GM12801 (cell line): ENCODE data around the gene CCDC88C.

Source experiments
- TF ChIP-seq, protein P1 (sequence below): IDR thresholded peaks from one replicate; pipeline ENCODE4 v1.5.1; 2011; ENCODE audit warnings: control low read depth; ENCODE audit not compliant: insufficient read length; ENCODE audit errors: extremely low read depth

The CCDC88C gene

DNA sequence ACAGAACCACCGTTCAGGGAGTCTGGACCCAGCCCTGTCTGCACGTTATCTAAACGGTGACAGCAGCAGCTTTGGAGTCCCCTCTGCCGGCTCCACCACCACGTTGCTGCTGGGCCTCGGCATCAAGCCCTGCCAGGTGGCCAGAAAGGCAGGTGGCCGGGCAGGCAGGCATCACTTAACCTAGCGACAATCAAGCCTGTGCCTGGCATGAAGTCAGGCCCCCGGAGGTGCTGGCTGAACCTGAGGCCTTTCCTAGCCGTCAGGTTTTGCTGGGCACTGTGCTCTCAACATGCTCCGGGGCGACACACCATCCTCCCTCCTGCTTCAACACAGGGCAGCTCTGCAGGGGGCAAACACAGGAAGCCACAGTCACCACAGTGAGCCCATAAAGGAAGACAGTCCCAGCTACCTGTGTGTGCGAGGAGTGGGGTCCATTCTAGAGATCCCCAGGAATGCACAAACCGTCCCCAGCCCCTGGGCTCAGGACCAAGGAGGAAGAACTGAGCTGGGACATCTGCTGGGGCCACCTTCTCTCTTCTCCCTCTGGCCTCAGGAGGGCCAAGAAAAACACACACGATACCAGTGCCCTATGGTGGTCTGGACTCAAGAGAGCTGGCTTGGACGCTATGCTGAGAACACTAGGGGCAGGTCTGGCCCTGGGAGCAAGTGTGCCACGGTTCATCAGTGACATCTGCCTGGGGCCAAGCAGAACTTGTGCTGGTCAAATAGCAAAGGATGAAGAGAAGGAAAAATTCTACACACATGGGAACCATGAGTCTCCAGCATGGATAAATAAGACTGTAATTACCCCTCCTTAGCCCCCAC is 44.7 kb downstream of the CCDC88C start:
- TF ChIP-seq, protein P1, sequence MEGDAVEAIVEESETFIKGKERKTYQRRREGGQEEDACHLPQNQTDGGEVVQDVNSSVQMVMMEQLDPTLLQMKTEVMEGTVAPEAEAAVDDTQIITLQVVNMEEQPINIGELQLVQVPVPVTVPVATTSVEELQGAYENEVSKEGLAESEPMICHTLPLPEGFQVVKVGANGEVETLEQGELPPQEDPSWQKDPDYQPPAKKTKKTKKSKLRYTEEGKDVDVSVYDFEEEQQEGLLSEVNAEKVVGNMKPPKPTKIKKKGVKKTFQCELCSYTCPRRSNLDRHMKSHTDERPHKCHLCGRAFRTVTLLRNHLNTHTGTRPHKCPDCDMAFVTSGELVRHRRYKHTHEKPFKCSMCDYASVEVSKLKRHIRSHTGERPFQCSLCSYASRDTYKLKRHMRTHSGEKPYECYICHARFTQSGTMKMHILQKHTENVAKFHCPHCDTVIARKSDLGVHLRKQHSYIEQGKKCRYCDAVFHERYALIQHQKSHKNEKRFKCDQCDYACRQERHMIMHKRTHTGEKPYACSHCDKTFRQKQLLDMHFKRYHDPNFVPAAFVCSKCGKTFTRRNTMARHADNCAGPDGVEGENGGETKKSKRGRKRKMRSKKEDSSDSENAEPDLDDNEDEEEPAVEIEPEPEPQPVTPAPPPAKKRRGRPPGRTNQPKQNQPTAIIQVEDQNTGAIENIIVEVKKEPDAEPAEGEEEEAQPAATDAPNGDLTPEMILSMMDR = no peak

DNA sequence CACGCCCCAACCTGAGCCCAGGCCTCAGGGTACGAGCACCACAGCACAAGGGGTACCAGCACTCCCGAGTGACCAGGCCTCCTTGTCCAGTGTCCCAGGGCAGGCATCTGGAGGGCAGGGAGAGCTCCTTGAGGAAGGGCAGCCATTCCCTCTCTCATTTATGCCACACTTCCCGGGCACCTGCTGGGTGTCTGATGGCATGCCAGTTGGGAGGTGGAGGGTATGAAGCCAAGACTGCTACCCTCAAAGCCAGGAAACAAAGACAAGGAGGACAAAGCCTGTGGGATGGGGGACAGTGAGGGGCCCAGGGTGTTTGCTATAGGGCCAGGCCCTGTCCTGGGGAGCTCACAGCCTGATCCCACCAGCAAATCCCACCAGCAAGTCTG is 45.6 kb downstream of the CCDC88C start:
- TF ChIP-seq, protein P1 = no peak

DNA sequence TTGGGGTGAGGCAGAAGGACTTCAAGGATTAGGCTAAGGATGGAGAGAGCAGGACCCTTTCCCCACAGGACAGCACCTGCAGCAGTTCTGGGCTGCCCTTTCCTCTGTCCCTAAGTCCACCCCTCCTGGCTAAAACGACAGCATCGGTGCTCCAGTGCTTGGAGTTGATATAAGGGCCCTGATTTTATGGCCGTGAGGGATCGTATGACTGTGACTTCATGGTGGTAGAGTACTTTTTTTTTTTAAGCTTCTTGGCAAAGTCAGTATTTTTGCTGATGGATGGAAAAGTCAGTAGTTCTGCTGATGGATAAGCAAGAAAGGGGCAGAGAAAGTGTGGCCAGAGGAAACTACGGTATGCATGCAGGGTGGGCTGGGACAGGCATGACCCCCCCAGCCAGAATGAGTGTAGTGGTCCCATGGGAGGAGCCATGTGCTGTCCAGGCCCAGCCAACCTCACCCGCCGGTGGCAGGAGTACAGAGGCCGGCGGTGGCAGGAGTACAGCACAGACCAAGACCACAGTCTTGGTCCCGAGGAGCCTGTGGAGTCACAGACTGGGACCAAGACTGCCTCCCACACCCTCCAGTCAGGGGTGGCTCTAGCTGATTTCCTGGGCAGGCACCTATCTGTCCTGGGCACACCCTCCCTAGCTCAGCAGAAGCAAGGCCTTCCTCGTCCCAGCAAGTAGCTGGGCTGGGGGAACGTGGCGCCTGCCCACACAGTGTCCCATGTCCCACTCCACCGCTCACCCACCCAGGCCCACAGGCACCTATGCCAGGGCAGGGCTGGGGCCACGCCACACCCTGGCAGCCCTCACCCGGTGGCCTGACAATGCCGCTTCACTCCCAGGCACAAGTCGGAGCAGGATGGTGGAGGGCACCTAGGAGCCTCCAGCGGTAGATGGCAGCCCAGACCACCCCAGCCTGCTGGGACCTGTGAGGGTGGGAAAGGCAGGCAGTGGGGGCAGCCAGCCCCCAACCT is 46.3 kb downstream of the CCDC88C start:
- TF ChIP-seq, protein P1 = no peak

DNA sequence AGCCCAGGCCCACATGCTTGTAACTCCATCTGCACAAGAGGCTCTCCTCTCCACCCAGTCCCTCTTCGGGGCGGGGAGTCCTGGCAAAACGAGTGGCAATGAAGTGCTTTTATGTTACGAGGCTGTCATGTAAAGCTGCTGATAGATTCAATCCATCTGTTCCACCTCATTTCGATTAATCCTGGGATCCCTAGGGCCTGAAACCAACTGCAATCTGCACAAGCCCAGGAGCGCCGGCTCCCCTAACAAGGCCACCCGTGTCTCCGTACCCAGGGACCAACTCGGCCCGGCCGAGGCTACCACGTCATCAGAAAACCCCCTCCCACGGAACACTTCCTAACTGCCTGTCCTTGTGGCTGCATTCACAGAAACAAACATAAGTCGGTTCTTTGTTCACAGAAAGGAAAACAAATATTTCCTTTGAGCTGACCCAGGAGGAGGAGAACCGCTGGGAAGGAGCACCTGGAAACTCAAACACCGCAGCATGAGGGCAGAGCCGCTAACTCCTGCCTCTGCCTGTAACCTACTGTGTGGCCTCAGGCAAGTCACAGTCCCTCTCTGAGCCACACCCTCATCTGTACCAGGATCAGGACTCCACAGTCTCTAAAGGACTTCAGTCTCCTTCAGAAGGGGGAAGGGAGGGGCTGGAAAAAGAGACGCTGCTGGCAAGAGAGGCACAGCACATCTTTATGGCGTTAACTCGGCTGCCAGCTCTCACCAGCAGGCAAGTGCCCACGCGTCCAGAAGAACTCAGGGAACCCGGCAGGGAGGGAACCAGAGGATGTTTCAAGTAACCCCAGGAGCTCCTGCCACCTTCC is 47.8 kb downstream of the CCDC88C start:
- TF ChIP-seq, protein P1 = no peak

DNA sequence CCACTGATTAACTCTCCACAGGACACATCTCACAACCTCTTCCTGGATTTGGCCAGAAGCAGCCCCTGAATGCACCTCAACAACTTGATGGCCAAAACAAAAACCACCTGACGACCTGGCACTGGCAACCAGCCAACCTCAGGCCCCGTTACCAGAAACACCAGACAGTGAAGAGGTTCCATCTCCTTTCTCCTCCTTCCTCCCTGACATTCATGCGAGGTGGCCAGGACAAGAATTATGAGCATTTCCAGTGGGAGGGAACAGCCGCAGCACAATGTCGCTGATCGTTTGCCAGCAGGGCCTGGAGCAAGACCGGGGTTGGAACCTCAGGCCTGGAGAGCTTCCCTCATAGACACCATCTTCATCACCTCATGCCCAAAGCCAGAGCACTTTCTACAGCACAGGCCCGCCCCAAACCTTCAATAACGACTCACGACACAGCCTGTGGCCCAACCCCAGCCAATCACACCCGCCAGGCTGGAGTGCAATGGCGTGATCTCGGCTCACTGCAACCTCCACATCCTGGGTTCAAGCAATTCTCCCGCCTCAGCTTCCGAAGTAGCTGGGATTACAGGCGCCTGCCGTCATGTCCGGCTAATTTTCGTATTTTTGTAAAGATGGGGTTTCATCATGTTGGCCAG is 48.7 kb downstream of the CCDC88C start:
- TF ChIP-seq, protein P1 = no peak

DNA sequence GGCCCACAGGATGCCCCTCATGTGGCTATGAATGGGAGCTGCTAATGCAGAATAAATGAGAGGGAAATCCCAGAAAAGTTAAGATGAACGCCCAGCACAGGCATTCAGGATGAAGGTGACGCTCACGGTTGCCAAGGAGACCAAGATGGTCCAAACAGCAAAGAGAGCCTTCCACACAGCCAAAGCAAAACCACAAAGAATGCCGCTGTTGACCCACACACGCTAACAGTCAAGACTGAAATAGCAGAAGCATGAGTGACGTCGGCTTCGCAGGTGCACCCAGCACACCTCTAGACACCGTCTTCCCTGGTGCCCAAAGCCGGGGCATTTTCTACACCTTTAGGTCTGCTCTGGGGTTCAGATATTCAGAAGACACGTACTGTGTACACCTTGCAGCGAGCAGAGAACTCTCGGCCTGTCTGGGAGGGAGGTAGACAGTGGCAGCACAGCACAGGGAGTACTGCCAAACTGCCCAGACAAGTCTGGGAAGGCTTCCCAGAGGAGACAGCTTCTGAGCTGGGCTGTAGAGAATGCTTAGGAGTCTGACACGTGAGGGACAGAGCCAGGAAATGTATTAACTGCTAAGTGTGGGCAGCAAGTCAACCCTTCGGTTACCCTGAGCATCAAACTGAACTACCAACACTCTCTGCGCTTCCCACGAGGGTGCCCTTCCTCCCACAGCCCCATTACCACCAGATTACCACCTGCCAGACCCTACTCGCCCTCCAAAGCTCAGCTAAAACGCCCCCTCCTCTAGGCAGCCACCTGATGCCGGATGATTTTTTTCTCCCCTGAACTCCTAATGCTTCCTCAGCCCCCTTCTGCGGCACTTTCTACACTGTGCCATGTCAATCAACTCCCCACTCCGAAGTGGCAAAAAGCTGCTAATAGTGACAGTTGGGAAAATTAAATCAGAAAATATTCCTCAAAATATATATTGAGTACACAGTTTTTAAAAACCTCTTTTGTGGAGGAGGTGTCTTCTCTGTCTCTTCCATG is 50.1 kb downstream of the CCDC88C start:
- TF ChIP-seq, protein P1 = no peak
